ENCODE data around the gene GLT8D2.

Gene GLT8D2

DNA sequence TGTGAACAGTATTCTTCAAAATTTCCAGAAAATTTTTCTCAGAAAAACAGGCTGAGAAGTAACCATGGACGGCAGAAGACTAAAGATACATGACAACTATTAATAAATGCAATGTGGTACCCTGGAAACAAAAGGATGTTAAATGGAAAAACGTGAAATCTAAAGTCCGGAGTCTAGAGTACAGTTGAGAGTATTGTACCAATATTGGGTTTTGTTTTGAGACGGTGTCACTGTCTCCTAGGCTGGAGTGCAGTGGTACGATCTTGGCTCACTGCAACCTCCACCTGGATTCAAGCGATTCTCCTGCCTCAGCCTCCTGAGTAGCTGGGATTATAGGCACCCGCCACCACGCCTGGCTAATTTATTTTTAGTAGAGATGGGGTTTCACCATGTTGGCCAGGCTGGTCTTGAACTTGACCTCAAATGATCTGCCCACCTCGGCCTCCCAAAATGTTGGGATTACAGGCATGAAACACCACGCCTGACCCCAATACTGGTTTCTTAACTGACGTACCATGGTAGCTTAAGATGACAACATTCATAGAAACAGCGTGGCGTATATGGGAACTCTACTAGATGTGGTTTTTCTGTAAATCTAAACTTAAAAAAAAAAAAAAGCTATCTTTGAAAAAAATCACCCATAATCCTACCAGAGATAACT is 101.1 kb downstream of the GLT8D2 start:
- DNase-seq (ENCODE audit: low spot score) = no peak

- DNase-seq (ENCODE audit: low spot score) = no peak
Observed at GRCh38 chr12:103947871-103948555, 102.0 kb downstream of the GLT8D2 start.

DNA sequence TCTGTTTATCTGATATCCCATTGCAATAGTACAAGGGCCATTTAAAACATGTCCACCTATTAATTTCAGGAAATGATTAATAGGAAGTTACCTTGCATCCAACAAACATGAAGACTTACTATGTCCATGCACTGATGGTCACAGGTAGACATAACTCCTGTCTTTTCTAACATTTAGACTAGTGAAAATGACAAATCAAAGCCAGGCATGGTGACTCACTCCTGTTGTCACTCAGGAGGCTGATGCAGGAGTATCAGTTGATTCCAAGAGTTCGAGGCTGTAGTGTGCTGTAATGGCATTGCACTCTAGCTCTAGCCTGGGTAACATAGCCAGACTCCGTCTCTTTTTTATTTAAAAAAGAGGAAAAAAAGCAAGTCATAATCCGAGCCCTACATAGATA is 105.0 kb downstream of the GLT8D2 start:
- DNase-seq (ENCODE audit: low spot score) = no peak

All from globus pallidus (tissue), 1 donor.